Measurements from ENCODE around the gene ITGAL. TPM values are rescaled to one million over a fixed set of nuclear protein-coding genes. Genes with fewer than 3 reads are reported as not detected.

Gene ITGAL
- total and polyA plus RNA-seq, 2 of the 13 experiments (the other 11 are each of a cell fraction or from before 2014, with no cell fraction given): 0.86 to 1.2 TPM

- TF ChIP-seq PATZ1 (CRISPR knock-in tag; IDR thresholded peaks at IDR 0.05) (peak; percentile 58), RFXANK (CRISPR knock-in tag; IDR thresholded peaks at IDR 0.05) (no peak), ZNF121 (CRISPR knock-in tag; IDR thresholded peaks at IDR 0.05) (no peak; the same call in 1 of the 2 replicates), ZSCAN12 (CRISPR knock-in tag; IDR thresholded peaks at IDR 0.05) (0 out of 2 replicates have a peak, but pooled peaks have one; percentile 27), BORCS8-MEF2B (CRISPR knock-in tag; IDR thresholded peaks at IDR 0.05) (peak; percentile 83; the same call in 1 of the 2 replicates), ETV5 (CRISPR knock-in tag; IDR thresholded peaks at IDR 0.05; ENCODE audit: borderline replicate concordance) (peak; percentile 74), RERE (CRISPR knock-in tag; IDR thresholded peaks at IDR 0.05; ENCODE audit: low read depth) (no peak), ZNF780A (CRISPR knock-in tag; IDR thresholded peaks at IDR 0.05) (no peak), ZNF773 (CRISPR knock-in tag; IDR thresholded peaks at IDR 0.05; ENCODE audit: borderline replicate concordance) (no peak), ZKSCAN5 (CRISPR knock-in tag; IDR thresholded peaks at IDR 0.05) (no peak), ZNF282 (IDR thresholded peaks at IDR 0.05; ENCODE audit: partially characterized antibody) (no peak), ZNF564 (CRISPR knock-in tag; IDR thresholded peaks at IDR 0.05) (0 out of 2 replicates have a peak, but pooled peaks have one; percentile 29), TBP (CRISPR knock-in tag; IDR thresholded peaks at IDR 0.05) (no peak), ZNF577 (CRISPR knock-in tag; IDR thresholded peaks at IDR 0.05; ENCODE audit: borderline replicate concordance, low read depth) (no peak), MEF2D (CRISPR knock-in tag; IDR thresholded peaks at IDR 0.05) (peak; percentile 65; the same call in 1 of the 2 replicates), ZNF670 (CRISPR knock-in tag; IDR thresholded peaks at IDR 0.05; ENCODE audit: borderline replicate concordance) (no peak), CEBPB (IDR thresholded peaks at IDR 0.05; ENCODE audit: borderline replicate concordance, low read depth, low read length) (no peak), ZIK1 (CRISPR knock-in tag; IDR thresholded peaks at IDR 0.05; ENCODE audit: borderline replicate concordance, low read depth) (peak; percentile 28; the same call in 1 of the 2 replicates), YY1 (IDR thresholded peaks at IDR 0.05; ENCODE audit: insufficient read depth, insufficient replicate concordance, low read depth, low read length) (peak; percentile 44), MXD4 (CRISPR knock-in tag; IDR thresholded peaks at IDR 0.05) (peak; percentile 38; the same call in 1 of the 2 replicates), KDM2A (CRISPR knock-in tag; IDR thresholded peaks at IDR 0.05; ENCODE audit: borderline replicate concordance, low read depth) (no peak; the same call in 1 of the 2 replicates), SRY (CRISPR knock-in tag; IDR thresholded peaks at IDR 0.05) (no peak)
Observed at GRCh38 chr16:30458561-30459394, 13.8 kb upstream of the ITGAL start (continued).
